HUES6 (cell line): ENCODE results near the gene EEFSEC.

Source experiments
- H3K27ac ChIP-seq: 2 replicates; pipeline ENCODE4 v1.7.0; 2013; ENCODE audit warnings: low read depth, mild to moderate bottlenecking, low read length, inconsistent platforms
- H3K27me3 ChIP-seq: 2 replicates; pipeline ENCODE4 v1.6.1; 2013; ENCODE audit warnings: low read length; ENCODE audit not compliant: control insufficient read depth, insufficient read depth
- H3K36me3 ChIP-seq: 2 replicates; pipeline ENCODE4 v1.6.1; 2013; ENCODE audit warnings: low read length; ENCODE audit not compliant: control insufficient read depth, insufficient read depth
- H3K4me1 ChIP-seq: 2 replicates; pipeline ENCODE4 v1.6.1; 2013; ENCODE audit warnings: low read length; ENCODE audit not compliant: control insufficient read depth, insufficient read depth
- H3K4me3 ChIP-seq: 2 replicates; pipeline ENCODE4 v1.5.1; 2013; ENCODE audit warnings: low read depth, low read length
- H3K9ac ChIP-seq: one replicate; pipeline ENCODE4 v1.6.1; 2013; ENCODE audit warnings: mild to moderate bottlenecking, low read length
- H3K9me3 ChIP-seq: 2 replicates; pipeline ENCODE4 v1.6.1; 2013; ENCODE audit warnings: low read depth, low read length; ENCODE audit not compliant: control insufficient read depth, insufficient read depth

The EEFSEC gene

GRCh38 chr3:128199110-128199509, 45.8 kb downstream of the EEFSEC start:
- H3K27me3 ChIP-seq: no peaks in the 10 kb centered on the region
- H3K27ac ChIP-seq: no peak overlapping the region
- peaks cover 22% of the 10 kb centered on the region; the same call in 1 of the 2 replicates for H3K4me1 ChIP-seq
- H3K9ac ChIP-seq: no peak overlapping the region
- H3K9me3 ChIP-seq: peaks cover 3% of the 10 kb centered on the region; the same call in 1 of the 2 replicates
- H3K4me3 ChIP-seq: no peak overlapping the region
- H3K36me3 ChIP-seq: no peaks in the 10 kb centered on the region

DNA sequence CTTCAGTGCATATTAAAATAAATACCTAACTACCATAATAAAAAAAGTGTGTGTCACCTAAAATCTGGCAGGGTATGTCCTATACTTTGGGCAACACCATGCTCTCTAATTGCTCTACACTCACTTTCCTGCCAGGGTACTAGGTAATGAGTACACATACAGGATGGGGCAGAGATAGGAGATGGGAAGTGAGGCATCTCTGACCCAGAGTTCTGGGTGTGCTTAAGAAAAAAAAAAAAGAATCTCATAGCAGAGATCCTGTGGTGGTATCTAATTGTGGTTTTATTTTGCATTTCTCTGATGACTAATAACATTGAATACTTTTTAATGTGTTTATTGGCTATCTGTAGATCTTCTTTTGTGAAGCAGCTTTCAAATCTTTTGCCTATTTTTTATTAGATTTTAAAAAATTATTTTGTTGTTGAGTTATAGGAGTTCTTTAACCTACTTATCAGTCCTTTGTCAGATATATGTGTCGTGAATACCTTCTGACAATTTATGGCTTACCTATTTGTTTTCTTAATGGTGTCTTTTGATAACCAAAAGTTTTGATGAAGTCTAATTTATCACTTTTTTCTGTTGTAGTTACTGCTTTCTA, 48.0 kb downstream of the EEFSEC start:
- Histone ChIP-seq H3K4me3 (no peak overlapping the region), H3K4me1 (peaks cover 28% of the 10 kb centered on the region), H3K27ac (no peak overlapping the region), H3K27me3 (no peaks in the 10 kb centered on the region), H3K9ac (no peak overlapping the region), H3K36me3 (no peaks in the 10 kb centered on the region), H3K9me3 (peaks cover 3% of the 10 kb centered on the region; the same call in 1 of the 2 replicates)

GRCh38 chr3:128203169-128203568, 49.9 kb downstream of the EEFSEC start:
- Histone ChIP-seq H3K4me3 (no peak overlapping the region), H3K4me1 (peaks cover 24% of the 10 kb centered on the region), H3K9me3 (peaks cover 3% of the 10 kb centered on the region; the same call in 1 of the 2 replicates), H3K27me3 (no peaks in the 10 kb centered on the region), H3K9ac (no peak overlapping the region), H3K36me3 (no peaks in the 10 kb centered on the region), H3K27ac (no peak overlapping the region)

DNA sequence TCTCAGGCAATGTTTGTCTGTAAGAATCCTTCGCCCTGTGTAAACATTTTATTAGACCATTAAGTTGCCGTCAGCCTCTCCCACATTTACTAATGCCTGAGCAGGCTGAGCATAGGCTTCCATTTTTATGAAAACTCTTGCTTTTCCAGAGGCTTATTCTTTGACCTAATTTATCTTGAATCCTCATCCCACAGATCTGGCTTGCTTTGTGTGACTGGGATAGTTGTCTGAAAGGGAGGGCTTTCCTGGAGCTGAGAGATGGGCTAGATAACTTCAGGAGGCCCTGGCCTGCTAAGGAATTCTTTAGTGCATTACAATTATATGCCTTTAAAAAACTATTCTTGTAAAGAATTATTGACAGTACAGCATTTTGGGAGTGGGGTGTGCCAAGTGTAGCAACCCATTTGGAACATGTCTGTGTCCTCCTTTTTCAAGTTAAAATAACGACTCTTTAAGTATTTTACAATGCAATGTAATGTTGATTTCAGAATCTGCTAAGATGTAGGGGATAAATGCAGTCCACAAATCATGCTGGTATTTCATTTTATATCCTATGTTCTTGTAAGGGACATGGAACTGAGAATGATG, 52.4 kb downstream of the EEFSEC start:
- H3K9me3 ChIP-seq: peaks cover 3% of the 10 kb centered on the region; the same call in 1 of the 2 replicates

GRCh38 chr3:128207951-128208350, 54.7 kb downstream of the EEFSEC start:
- no peak overlapping the region for H3K9ac ChIP-seq
- H3K4me1 ChIP-seq: peaks cover 30% of the 10 kb centered on the region
- no peaks in the 10 kb centered on the region for H3K36me3 ChIP-seq
- no peak overlapping the region for H3K4me3 ChIP-seq
- H3K27ac ChIP-seq: no peak overlapping the region
- no peaks in the 10 kb centered on the region for H3K9me3 ChIP-seq
- no peaks in the 10 kb centered on the region for H3K27me3 ChIP-seq

More for the DNA sequence above, 52.4 kb downstream of the EEFSEC start:
- Histone ChIP-seq H3K4me1 (peaks cover 30% of the 10 kb centered on the region), H3K27me3 (no peaks in the 10 kb centered on the region), H3K36me3 (no peaks in the 10 kb centered on the region), H3K9ac (no peak overlapping the region), H3K4me3 (no peak overlapping the region), H3K27ac (no peak overlapping the region)

GRCh38 chr3:128210711-128211110, 57.4 kb downstream of the EEFSEC start:
- Histone ChIP-seq H3K9ac (no peak overlapping the region), H3K9me3 (no peaks in the 10 kb centered on the region), H3K27ac (no peak overlapping the region), H3K4me1 (peaks cover 23% of the 10 kb centered on the region), H3K4me3 (no peak overlapping the region), H3K36me3 (no peaks in the 10 kb centered on the region), H3K27me3 (no peaks in the 10 kb centered on the region)

DNA sequence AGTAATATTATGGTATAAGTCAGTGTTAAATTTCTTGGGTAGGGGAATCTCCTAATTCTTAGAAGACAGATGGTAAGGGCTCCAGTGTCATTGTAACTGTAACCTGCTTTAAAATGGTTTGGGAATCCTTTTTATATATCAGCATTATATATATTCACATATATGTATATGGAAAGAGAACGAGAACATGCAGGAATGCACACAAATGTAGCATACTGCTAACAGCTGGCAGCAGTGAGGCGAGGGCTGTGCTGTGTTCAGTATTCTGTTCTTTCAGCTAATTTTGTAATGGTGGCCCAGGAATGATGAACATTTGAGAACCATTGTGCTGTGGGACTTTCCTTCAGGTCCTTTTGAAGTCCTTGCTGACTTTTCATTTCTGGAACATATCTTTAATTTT, 60.8 kb downstream of the EEFSEC start:
- H3K27ac ChIP-seq: no peak overlapping the region
- H3K9ac ChIP-seq: no peak overlapping the region
- no peaks in the 10 kb centered on the region for H3K36me3 ChIP-seq

DNA sequence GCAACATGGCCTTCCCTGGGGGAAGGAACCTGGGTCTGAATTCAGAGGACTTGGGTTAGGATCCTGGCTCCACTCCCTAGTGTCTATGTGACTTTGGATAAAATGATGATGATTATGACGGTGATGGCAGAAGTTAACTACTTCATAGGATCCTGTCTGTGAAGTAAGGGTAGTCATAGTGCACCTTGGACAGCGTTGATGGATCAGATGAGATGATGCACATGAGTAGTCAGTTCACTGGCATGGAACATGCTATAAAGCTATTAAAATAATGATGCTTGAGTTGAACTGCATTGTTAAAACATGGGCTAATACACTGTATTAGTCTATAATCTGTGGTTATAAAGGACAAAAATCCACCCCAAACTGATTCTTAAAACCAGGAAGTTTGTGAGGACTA, 62.0 kb downstream of the EEFSEC start:
- Histone ChIP-seq H3K4me1 (peaks cover 9% of the 10 kb centered on the region; the same call in 1 of the 2 replicates), H3K9me3 (no peaks in the 10 kb centered on the region), H3K36me3 (no peaks in the 10 kb centered on the region), H3K27me3 (no peaks in the 10 kb centered on the region), H3K27ac (no peak overlapping the region), H3K4me3 (no peak overlapping the region), H3K9ac (no peak overlapping the region)

More for the DNA sequence above, 60.8 kb downstream of the EEFSEC start:
- no peak overlapping the region for H3K4me3 ChIP-seq
- H3K27me3 ChIP-seq: no peaks in the 10 kb centered on the region
- H3K9me3 ChIP-seq: no peaks in the 10 kb centered on the region
- H3K4me1 ChIP-seq: peaks cover 15% of the 10 kb centered on the region; the same call in 1 of the 2 replicates

GRCh38 chr3:128215800-128216495, 62.7 kb downstream of the EEFSEC start:
- H3K4me3 ChIP-seq: no peak overlapping the region
- H3K9me3 ChIP-seq: no peaks in the 10 kb centered on the region
- no peaks in the 10 kb centered on the region for H3K27me3 ChIP-seq
- no peak overlapping the region for H3K27ac ChIP-seq
- no peak overlapping the region for H3K9ac ChIP-seq
- no peaks in the 10 kb centered on the region for H3K36me3 ChIP-seq
- H3K4me1 ChIP-seq: peaks cover 9% of the 10 kb centered on the region; the same call in 1 of the 2 replicates

GRCh38 chr3:128217702-128218547, 64.6 kb downstream of the EEFSEC start:
- Histone ChIP-seq H3K4me1 (peaks cover 9% of the 10 kb centered on the region; the same call in 1 of the 2 replicates), H3K27ac (no peak overlapping the region), H3K9me3 (peaks cover 10% of the 10 kb centered on the region), H3K9ac (no peak overlapping the region), H3K4me3 (no peak overlapping the region), H3K36me3 (no peaks in the 10 kb centered on the region), H3K27me3 (no peaks in the 10 kb centered on the region)
